H9 (cell line): ENCODE results near the gene EIF2AK2. TPM values are rescaled to one million over a fixed set of nuclear protein-coding genes. Genes with fewer than 3 reads are reported as not detected.
A peak's percentile ranks its signal among the peaks of the same experiment; 100 is the strongest.

Experiments
- DNase-seq: peaks from one replicate; pipeline ENCODE4 v3.0.0-alpha.2; 2017
- H2AFZ ChIP-seq: one replicate; pipeline ENCODE4 v1.6.1; 2013; ENCODE audit warnings: mild to moderate bottlenecking, low read length, control low read depth, moderate library complexity
- H2AK5ac ChIP-seq: 2 replicates; pipeline ENCODE4 v1.6.1; 2013; ENCODE audit warnings: low read length, control low read depth, mixed read lengths; ENCODE audit not compliant: insufficient read length
- H2BK120ac ChIP-seq: one replicate; pipeline ENCODE4 v1.6.1; 2013; ENCODE audit warnings: low read depth, mild to moderate bottlenecking, low read length, control low read depth, inconsistent platforms; ENCODE audit not compliant: poor library complexity, severe bottlenecking
- H2BK12ac ChIP-seq: 2 replicates; pipeline ENCODE4 v1.6.1; 2013; ENCODE audit warnings: low read length, control low read depth, mixed read lengths, low read depth; ENCODE audit not compliant: insufficient read length
- H2BK15ac ChIP-seq: 2 replicates; pipeline ENCODE4 v1.6.1; 2013; ENCODE audit warnings: low read depth, low read length, control low read depth
- H2BK20ac ChIP-seq: one replicate; pipeline ENCODE4 v1.6.1; 2013; ENCODE audit warnings: low read depth, mild to moderate bottlenecking, low read length, control low read depth, inconsistent platforms; ENCODE audit not compliant: poor library complexity, severe bottlenecking
- H2BK5ac ChIP-seq: 2 replicates; pipeline ENCODE4 v1.6.1; 2013; ENCODE audit warnings: low read length, control low read depth, mixed read lengths; ENCODE audit not compliant: insufficient read length
- H3K14ac ChIP-seq: 2 replicates; pipeline ENCODE4 v1.6.1; 2013; ENCODE audit warnings: low read length, control low read depth; ENCODE audit not compliant: insufficient read depth
- H3K18ac ChIP-seq: 2 replicates; pipeline ENCODE4 v1.6.1; 2013; ENCODE audit warnings: low read depth, mild to moderate bottlenecking, mixed read lengths, low read length, control low read depth; ENCODE audit not compliant: insufficient read length
- H3K23ac ChIP-seq: 2 replicates; pipeline ENCODE4 v1.6.1; 2013; ENCODE audit warnings: low read length, control low read depth, mixed read lengths, low read depth; ENCODE audit not compliant: insufficient read length
- H3K23me2 ChIP-seq: 2 replicates; pipeline ENCODE4 v1.6.1; 2013; ENCODE audit warnings: low read depth, mild to moderate bottlenecking, mixed read lengths, low read length, control low read depth; ENCODE audit not compliant: insufficient read length, poor library complexity, severe bottlenecking
- H3K27ac ChIP-seq: 2 replicates; pipeline ENCODE4 v1.5.1; 2013; ENCODE audit warnings: low read length, control low read depth, mixed read lengths, low read depth; ENCODE audit not compliant: insufficient read length
- H3K27me3 ChIP-seq: 2 replicates; pipeline ENCODE4 v1.6.1; 2013; ENCODE audit warnings: low read length, control low read depth, inconsistent platforms; ENCODE audit not compliant: insufficient read depth
- H3K4ac ChIP-seq: 2 replicates; pipeline ENCODE4 v1.6.1; 2013; ENCODE audit warnings: low read depth, mild to moderate bottlenecking, control low read depth, inconsistent platforms, low read length, moderate library complexity
- H3K4me1 ChIP-seq: 2 replicates; pipeline ENCODE4 v1.6.1; 2013; ENCODE audit warnings: low read length, control low read depth, inconsistent platforms; ENCODE audit not compliant: insufficient read depth
- H3K4me2 ChIP-seq: 2 replicates; pipeline ENCODE4 v1.6.1; 2013; ENCODE audit warnings: low read length, control low read depth, mixed read lengths; ENCODE audit not compliant: insufficient read length, insufficient read depth
- H3K56ac ChIP-seq: 2 replicates; pipeline ENCODE4 v1.6.1; 2013; ENCODE audit warnings: low read depth, mild to moderate bottlenecking, mixed read lengths, low read length, control low read depth; ENCODE audit not compliant: insufficient read length
- H3K79me1 ChIP-seq: 2 replicates; pipeline ENCODE4 v1.6.1; 2013; ENCODE audit warnings: low read depth, mild to moderate bottlenecking, moderate library complexity, low read length, control low read depth, inconsistent platforms; ENCODE audit not compliant: insufficient read depth, poor library complexity, severe bottlenecking
- H3K79me2 ChIP-seq: 2 replicates; pipeline ENCODE4 v1.6.1; 2013; ENCODE audit warnings: low read length, control low read depth, inconsistent platforms; ENCODE audit not compliant: insufficient read depth
- H3K9ac ChIP-seq: 2 replicates; pipeline ENCODE4 v1.6.1; 2013; ENCODE audit warnings: low read length, control low read depth, mixed read lengths; ENCODE audit not compliant: insufficient read length; ENCODE audit errors: extremely low read depth
- H3K9me3 ChIP-seq: one replicate; pipeline ENCODE4 v1.6.1; 2013; ENCODE audit warnings: low read depth, low read length, inconsistent platforms; ENCODE audit not compliant: control insufficient read depth
- H3T11ph ChIP-seq: one replicate; pipeline ENCODE4 v1.6.1; 2013; ENCODE audit warnings: mild to moderate bottlenecking, low read length, control low read depth, inconsistent platforms
- H4K20me1 ChIP-seq: one replicate; pipeline ENCODE4 v1.6.1; 2013; ENCODE audit not compliant: control insufficient read depth, insufficient read length, insufficient read depth
- H4K5ac ChIP-seq: 2 replicates; pipeline ENCODE4 v1.6.1; 2013; ENCODE audit warnings: low read depth, mild to moderate bottlenecking, mixed read lengths, low read length, control low read depth; ENCODE audit not compliant: insufficient read length
- H4K8ac ChIP-seq: replicated peaks from 2 replicates; pipeline ENCODE4 v1.6.1; 2013; ENCODE audit warnings: low read length, control low read depth, mixed read lengths, low read depth; ENCODE audit not compliant: insufficient read length
- H4K91ac ChIP-seq: 2 replicates; pipeline ENCODE4 v1.6.1; 2013; ENCODE audit warnings: low read depth, mild to moderate bottlenecking, moderate library complexity, mixed read lengths, low read length, control low read depth; ENCODE audit not compliant: insufficient read length
- H3K27ac Mint-ChIP-seq, 3 experiments: 2 replicates in 2 of 3; 3 replicates in 1 of 3; pipeline ENCODE4 v1.8.0; 2020 to 2021; ENCODE audit warnings: mixed read lengths in 3 of 3, mild to moderate bottlenecking in 1 of 3, moderate library complexity in 1 of 3
- H3K27me3 Mint-ChIP-seq: 2 replicates; pipeline ENCODE4 v1.8.0; 2021; ENCODE audit warnings: low read depth, mild to moderate bottlenecking, moderate library complexity, mixed read lengths
- H3K36me3 Mint-ChIP-seq, 3 experiments: 2 replicates in 2 of 3; 3 replicates in 1 of 3; pipeline ENCODE4 v1.8.0; 2020 to 2021; ENCODE audit warnings: low read depth in 3 of 3, mixed read lengths in 3 of 3; ENCODE audit not compliant: insufficient read depth in 1 of 3
- H3K4me1 Mint-ChIP-seq, 2 experiments: 2 replicates each; pipeline ENCODE4 v1.8.0; 2020; ENCODE audit warnings: mixed read lengths in 2 of 2
- H3K4me3 Mint-ChIP-seq, 2 experiments: 2 replicates in 1 of 2; 3 replicates in 1 of 2; pipeline ENCODE4 v1.8.0; 2020 to 2021; ENCODE audit warnings: mild to moderate bottlenecking in 2 of 2, mixed read lengths in 2 of 2, moderate library complexity in 1 of 2
- H3K9me3 Mint-ChIP-seq, 2 experiments: 2 replicates in 1 of 2; 3 replicates in 1 of 2; pipeline ENCODE4 v1.8.0; 2020; ENCODE audit warnings: mild to moderate bottlenecking in 2 of 2, mixed read lengths in 2 of 2, moderate library complexity in 1 of 2
- WGBS: extraction: QIAGEN DNeasy Blood & Tissue Kit; methylation state at CpG from one replicate; pipeline ENCODE4 v1.1.7; 2013; ENCODE audit warnings: missing lambda C conversion rate, low lambda C conversion rate, mixed read lengths; ENCODE audit not compliant: insufficient read length; ENCODE audit errors: extremely low coverage; 5-methylcytosine and 5-hydroxymethylcytosine counted together
- total RNA-seq: library from RNA; stranded (reverse); gene quantifications from 2 replicates; pipeline ENCODE4 v1.2.1, GENCODE V29; 2021
- TF ChIP-seq, protein P1 (sequence below): fragments of 200-600 bp; sonication (generic); conservative IDR thresholded peaks from 3 replicates; pipeline ENCODE4 v1.8.0; 2021; ENCODE audit warnings: antibody characterized with exemption, mild to moderate bottlenecking

EIF2AK2 gene
- total RNA-seq, 1 experiment from 2014 or later = 55.7 TPM

DNA sequence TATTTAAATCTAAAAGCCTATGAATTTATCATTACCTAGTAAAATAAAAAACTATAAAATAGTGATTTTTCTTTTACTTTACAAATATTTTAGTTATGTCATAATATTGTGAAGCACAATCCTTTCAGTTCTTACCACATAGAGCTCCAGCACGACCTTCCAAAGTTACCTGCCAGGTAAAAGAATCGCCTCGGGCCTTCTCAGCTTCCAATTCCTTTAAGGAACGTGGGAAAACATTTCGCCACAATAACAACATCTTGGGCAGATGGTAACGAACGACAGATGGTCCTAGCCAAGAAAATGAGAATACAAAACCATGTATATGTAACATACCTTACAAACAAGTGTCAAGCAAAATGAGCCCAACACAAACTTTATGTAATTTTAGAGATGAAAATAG, 96.3 kb downstream of the EIF2AK2 start:
- Mint-ChIP-seq H3K27me3 (no peaks in the 10 kb centered on the region), H3K27ac (0 out of 7 replicates have a peak overlapping the region, but pooled peaks of 1 of the 3 experiments have one; percentile 80), H3K36me3 (peaks cover 0 to 38% (median 15%) of the 10 kb centered on the region in 3 experiments; a peak in 6 of 7 replicates), H3K4me3 (no peak overlapping the region), H3K9me3 (no peaks in the 10 kb centered on the region), H3K4me1 (no peaks in the 10 kb centered on the region)
- Histone ChIP-seq H2BK15ac (no peak overlapping the region), H4K91ac (no peak overlapping the region), H2BK20ac (no peak overlapping the region), H2BK120ac (no peak overlapping the region), H3K56ac (no peak overlapping the region), H3K18ac (no peak overlapping the region), H4K8ac (no peak overlapping the region), H3K4me1 (no peaks in the 10 kb centered on the region), H3T11ph (no peak overlapping the region), H3K9ac (no peak overlapping the region), H2AFZ (no peak overlapping the region), H2AK5ac (no peak overlapping the region), H3K23me2 (no peaks in the 10 kb centered on the region), H3K4ac (no peak overlapping the region), H3K4me2 (no peak overlapping the region), H3K14ac (no peak overlapping the region), H3K79me1 (no peaks in the 10 kb centered on the region), H2BK5ac (no peak overlapping the region), H3K27ac (no peak overlapping the region), H3K79me2 (no peaks in the 10 kb centered on the region), H3K23ac (no peak overlapping the region), H3K27me3 (no peaks in the 10 kb centered on the region), H2BK12ac (no peak overlapping the region), H4K20me1 (no peaks in the 10 kb centered on the region), H4K5ac (no peak overlapping the region), H3K9me3 (no peaks in the 10 kb centered on the region)
- WGBS = no CpG with 5 or more reads among the region's 7 CpGs
- TF ChIP-seq, protein P1, sequence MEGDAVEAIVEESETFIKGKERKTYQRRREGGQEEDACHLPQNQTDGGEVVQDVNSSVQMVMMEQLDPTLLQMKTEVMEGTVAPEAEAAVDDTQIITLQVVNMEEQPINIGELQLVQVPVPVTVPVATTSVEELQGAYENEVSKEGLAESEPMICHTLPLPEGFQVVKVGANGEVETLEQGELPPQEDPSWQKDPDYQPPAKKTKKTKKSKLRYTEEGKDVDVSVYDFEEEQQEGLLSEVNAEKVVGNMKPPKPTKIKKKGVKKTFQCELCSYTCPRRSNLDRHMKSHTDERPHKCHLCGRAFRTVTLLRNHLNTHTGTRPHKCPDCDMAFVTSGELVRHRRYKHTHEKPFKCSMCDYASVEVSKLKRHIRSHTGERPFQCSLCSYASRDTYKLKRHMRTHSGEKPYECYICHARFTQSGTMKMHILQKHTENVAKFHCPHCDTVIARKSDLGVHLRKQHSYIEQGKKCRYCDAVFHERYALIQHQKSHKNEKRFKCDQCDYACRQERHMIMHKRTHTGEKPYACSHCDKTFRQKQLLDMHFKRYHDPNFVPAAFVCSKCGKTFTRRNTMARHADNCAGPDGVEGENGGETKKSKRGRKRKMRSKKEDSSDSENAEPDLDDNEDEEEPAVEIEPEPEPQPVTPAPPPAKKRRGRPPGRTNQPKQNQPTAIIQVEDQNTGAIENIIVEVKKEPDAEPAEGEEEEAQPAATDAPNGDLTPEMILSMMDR = no peak
- no peak for DNase-seq
